ENCODE measurements around the gene GJA10. TPM values are rescaled to one million over a fixed set of nuclear protein-coding genes. Genes with fewer than 3 reads are reported as not detected.
"Not testable (repeated sequence)": the region's sequence is repeated elsewhere in the genome, so short reads cannot be mapped to it uniquely, and the experiment has no call there.

Gene GJA10
- total RNA-seq (2013), result not detected
- polyA plus RNA-seq (not detected), polyA minus RNA-seq (not detected in 2 replicates), total RNA-seq (0 to 1.2 (median 0) reads per million in 11 experiments)

DNA sequence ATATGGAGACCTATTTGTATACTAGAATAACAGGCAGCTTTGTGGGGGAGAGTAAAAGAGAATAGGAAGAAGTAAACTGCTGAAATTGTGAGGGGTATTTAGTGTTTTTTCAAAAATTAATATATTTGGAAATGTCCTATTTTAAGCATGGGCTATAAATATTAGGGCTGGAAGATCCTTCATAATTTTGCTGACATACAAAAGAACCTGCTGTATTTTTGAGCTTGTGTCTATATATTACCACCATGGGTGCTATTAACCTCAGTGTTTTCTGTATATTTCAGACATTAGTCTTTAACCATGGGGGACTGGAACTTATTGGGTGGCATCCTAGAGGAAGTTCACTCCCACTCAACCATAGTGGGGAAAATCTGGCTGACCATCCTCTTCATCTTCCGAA lies at the start of gene GJA10:
Gene GJA10 (plus strand): TSS at position 301 of the 400 bp plus-strand sequence. CDS start 0 bp downstream, at position 301.
- Mint-ChIP-seq H3K27me3 (ENCODE audit: low read depth in 3 of 3) (peaks cover 21 to 32% (median 29%) of the 10 kb centered on the region in 3 donors), H3K36me3 (no peaks in the 10 kb centered on the region), H3K4me1 (no peaks in the 10 kb centered on the region), H3K4me3 (no peak within 1 kb of the TSS), H3K9me3 (peaks cover 0 to 6% (median 0%) of the 10 kb centered on the region in 7 donors), H3K27ac (no peak within 1 kb of the TSS)
- no peak for DNase-seq
- Histone ChIP-seq H3K9ac (ENCODE audit: insufficient read depth, low read length, poor library complexity, severe bottlenecking) (no peak within 1 kb of the TSS), H3K4me2 (replicated peaks; ENCODE audit: extremely low read depth, low read length, poor library complexity, severe bottlenecking) (no peak within 1 kb of the TSS), H3K27ac (ENCODE audit: low read depth in 1 of 2, low read length in 2 of 2) (no peak within 1 kb of the TSS), H3K27me3 (ENCODE audit: control insufficient read depth in 2 of 2, insufficient read depth in 2 of 2, low read length in 2 of 2) (peaks cover 7 to 19% of the 10 kb centered on the region in 2 donors), H4K20me1 (ENCODE audit: insufficient read depth, low read length) (no peaks in the 10 kb centered on the region), H3K79me2 (ENCODE audit: insufficient read depth, low read length) (no peaks in the 10 kb centered on the region), H3K4me3 (replicated peaks in 1 of 3; ENCODE audit: low read depth in 2 of 3, low read length in 3 of 3) (no peak within 1 kb of the TSS), H3K9me3 (replicated peaks in 1 of 2; ENCODE audit: control insufficient read depth in 1 of 2, insufficient read depth in 1 of 2, low read length in 2 of 2) (no peaks in the 10 kb centered on the region), H3K36me3 (replicated peaks in 1 of 2; ENCODE audit: control insufficient read depth in 1 of 2, insufficient read depth in 2 of 2, low read length in 2 of 2) (no peaks in the 10 kb centered on the region), H3K4me1 (ENCODE audit: control insufficient read depth in 1 of 2, insufficient read depth in 2 of 2, low read length in 2 of 2) (no peaks in the 10 kb centered on the region), H2AFZ (ENCODE audit: insufficient read depth, low read depth, low read length, poor library complexity, severe bottlenecking) (no peak within 1 kb of the TSS)
- intact Hi-C loops (cut with micrococcal nuclease), result no loop called here
- TF ChIP-seq, protein P1, sequence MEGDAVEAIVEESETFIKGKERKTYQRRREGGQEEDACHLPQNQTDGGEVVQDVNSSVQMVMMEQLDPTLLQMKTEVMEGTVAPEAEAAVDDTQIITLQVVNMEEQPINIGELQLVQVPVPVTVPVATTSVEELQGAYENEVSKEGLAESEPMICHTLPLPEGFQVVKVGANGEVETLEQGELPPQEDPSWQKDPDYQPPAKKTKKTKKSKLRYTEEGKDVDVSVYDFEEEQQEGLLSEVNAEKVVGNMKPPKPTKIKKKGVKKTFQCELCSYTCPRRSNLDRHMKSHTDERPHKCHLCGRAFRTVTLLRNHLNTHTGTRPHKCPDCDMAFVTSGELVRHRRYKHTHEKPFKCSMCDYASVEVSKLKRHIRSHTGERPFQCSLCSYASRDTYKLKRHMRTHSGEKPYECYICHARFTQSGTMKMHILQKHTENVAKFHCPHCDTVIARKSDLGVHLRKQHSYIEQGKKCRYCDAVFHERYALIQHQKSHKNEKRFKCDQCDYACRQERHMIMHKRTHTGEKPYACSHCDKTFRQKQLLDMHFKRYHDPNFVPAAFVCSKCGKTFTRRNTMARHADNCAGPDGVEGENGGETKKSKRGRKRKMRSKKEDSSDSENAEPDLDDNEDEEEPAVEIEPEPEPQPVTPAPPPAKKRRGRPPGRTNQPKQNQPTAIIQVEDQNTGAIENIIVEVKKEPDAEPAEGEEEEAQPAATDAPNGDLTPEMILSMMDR (IDR thresholded peaks at IDR 0.05), result no peak
- WGBS (ENCODE audit: insufficient coverage), result no CpG with 5 or more reads among the region's 1 CpG

DNA sequence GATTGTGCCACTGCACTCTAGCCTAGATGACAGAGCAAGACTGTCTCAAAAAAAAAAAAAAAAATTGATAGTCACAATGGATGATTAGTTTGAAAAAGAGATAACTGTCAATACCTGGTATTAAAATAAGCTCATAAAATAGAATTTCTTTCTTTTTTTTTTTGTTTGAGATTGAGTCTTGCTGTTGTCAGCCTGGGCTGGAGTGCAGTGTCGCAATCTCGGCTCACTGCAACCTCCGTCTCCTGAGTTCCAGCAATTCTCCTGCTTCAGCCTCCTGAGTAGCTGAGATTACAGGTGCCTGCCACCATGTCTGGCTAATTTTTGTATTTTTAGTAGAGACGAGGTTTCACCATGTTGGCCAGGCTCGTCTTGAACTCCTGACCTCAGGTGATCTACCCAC lies 46.8 kb upstream of the GJA10 start:
- H2AFZ ChIP-seq (ENCODE audit: insufficient read depth, low read depth, low read length, poor library complexity, severe bottlenecking); H3K4me1 ChIP-seq (ENCODE audit: control insufficient read depth in 1 of 2, insufficient read depth in 2 of 2, low read length in 2 of 2); H3K27ac Mint-ChIP-seq; H3K27me3 ChIP-seq (ENCODE audit: control insufficient read depth in 2 of 2, insufficient read depth in 2 of 2, low read length in 2 of 2); H4K20me1 ChIP-seq (ENCODE audit: insufficient read depth, low read length); H3K27ac ChIP-seq (ENCODE audit: low read depth in 1 of 2, low read length in 2 of 2); DNase-seq; H3K4me2 ChIP-seq (replicated peaks; ENCODE audit: extremely low read depth, low read length, poor library complexity, severe bottlenecking); H3K27me3 Mint-ChIP-seq (ENCODE audit: low read depth in 3 of 3); H3K9me3 Mint-ChIP-seq; H3K4me3 ChIP-seq (replicated peaks in 1 of 3; ENCODE audit: low read depth in 2 of 3, low read length in 3 of 3); H3K4me1 Mint-ChIP-seq; H3K9ac ChIP-seq (ENCODE audit: insufficient read depth, low read length, poor library complexity, severe bottlenecking); H3K9me3 ChIP-seq (replicated peaks in 1 of 2; ENCODE audit: control insufficient read depth in 1 of 2, insufficient read depth in 1 of 2, low read length in 2 of 2); H3K4me3 Mint-ChIP-seq; intact Hi-C loops (cut with micrococcal nuclease): not testable (repeated sequence)
- WGBS (ENCODE audit: insufficient coverage), result no CpG with 5 or more reads among the region's 5 CpGs
- H3K36me3 ChIP-seq (replicated peaks in 1 of 2; ENCODE audit: control insufficient read depth in 1 of 2, insufficient read depth in 2 of 2, low read length in 2 of 2), result peaks cover 26 to 64% of the 10 kb centered on the region in 2 donors
- peaks cover 22% of the 10 kb centered on the region for H3K79me2 ChIP-seq (ENCODE audit: insufficient read depth, low read length)
- peaks cover 37 to 62% of the 10 kb centered on the region in 2 donors for H3K36me3 Mint-ChIP-seq
